ENCODE measurements around the gene CPT1C.

DNA sequence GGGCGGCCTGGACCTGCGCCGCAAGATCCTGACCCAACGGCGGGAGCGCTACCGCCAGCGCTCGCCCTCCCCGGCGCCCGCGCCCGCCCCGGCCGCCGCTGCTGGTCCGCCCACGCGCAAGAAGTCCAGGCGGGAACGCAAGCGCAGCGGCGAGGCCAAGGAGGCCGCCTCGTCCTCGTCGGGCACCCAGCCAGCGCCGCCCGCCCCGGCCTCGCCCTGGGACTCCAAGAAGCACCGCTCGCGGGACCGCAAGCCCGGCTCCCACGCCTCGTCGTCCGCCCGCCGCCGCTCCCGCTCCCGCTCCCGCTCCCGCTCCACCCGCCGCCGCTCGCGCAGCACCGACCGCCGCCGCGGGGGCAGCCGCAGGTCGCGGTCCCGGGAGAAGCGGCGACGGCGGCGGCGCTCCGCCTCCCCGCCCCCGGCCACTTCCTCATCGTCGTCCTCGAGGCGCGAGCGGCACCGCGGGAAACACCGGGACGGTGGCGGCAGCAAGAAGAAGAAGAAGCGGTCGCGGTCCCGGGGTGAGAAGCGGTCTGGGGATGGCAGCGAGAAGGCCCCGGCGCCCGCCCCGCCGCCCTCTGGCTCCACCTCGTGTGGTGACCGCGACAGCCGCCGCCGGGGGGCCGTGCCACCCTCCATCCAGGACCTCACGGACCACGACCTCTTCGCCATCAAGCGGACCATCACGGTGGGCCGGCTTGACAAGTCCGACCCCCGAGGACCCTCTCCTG, 38.9 kb upstream of the CPT1C start:
- TF ChIP-seq POLR2AphosphoS5 (IDR thresholded peaks at IDR 0.05) (no peak), EP300 (IDR thresholded peaks at IDR 0.05; ENCODE audit: low read depth) (no peak), POLR2A (IDR thresholded peaks at IDR 0.05) (no peak)
- TF ChIP-seq, protein P1, sequence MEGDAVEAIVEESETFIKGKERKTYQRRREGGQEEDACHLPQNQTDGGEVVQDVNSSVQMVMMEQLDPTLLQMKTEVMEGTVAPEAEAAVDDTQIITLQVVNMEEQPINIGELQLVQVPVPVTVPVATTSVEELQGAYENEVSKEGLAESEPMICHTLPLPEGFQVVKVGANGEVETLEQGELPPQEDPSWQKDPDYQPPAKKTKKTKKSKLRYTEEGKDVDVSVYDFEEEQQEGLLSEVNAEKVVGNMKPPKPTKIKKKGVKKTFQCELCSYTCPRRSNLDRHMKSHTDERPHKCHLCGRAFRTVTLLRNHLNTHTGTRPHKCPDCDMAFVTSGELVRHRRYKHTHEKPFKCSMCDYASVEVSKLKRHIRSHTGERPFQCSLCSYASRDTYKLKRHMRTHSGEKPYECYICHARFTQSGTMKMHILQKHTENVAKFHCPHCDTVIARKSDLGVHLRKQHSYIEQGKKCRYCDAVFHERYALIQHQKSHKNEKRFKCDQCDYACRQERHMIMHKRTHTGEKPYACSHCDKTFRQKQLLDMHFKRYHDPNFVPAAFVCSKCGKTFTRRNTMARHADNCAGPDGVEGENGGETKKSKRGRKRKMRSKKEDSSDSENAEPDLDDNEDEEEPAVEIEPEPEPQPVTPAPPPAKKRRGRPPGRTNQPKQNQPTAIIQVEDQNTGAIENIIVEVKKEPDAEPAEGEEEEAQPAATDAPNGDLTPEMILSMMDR (IDR thresholded peaks at IDR 0.05), result no peak
